ENCODE measurements around the gene GRB10.

GRB10 gene

GRCh38 chr7:50792342-50793119 lies 9.8 kb upstream of the GRB10 start:
- no peaks in the 10 kb centered on the region for H3K27me3 ChIP-seq (ENCODE audit: low read depth, low read length)
- H3K79me2 ChIP-seq (ENCODE audit: low read length) = no peaks in the 10 kb centered on the region
- TF ChIP-seq, protein P1, sequence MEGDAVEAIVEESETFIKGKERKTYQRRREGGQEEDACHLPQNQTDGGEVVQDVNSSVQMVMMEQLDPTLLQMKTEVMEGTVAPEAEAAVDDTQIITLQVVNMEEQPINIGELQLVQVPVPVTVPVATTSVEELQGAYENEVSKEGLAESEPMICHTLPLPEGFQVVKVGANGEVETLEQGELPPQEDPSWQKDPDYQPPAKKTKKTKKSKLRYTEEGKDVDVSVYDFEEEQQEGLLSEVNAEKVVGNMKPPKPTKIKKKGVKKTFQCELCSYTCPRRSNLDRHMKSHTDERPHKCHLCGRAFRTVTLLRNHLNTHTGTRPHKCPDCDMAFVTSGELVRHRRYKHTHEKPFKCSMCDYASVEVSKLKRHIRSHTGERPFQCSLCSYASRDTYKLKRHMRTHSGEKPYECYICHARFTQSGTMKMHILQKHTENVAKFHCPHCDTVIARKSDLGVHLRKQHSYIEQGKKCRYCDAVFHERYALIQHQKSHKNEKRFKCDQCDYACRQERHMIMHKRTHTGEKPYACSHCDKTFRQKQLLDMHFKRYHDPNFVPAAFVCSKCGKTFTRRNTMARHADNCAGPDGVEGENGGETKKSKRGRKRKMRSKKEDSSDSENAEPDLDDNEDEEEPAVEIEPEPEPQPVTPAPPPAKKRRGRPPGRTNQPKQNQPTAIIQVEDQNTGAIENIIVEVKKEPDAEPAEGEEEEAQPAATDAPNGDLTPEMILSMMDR (IDR thresholded peaks at IDR 0.05; ENCODE audit: low read depth, low read length) = no peak
- TF ChIP-seq EZH2phosphoT487 (IDR thresholded peaks at IDR 0.05; ENCODE audit: low read depth) = no peak
- no peak overlapping the region for H3K9ac ChIP-seq (ENCODE audit: low read length)
- no peaks in the 10 kb centered on the region for H3K9me3 ChIP-seq (ENCODE audit: insufficient read depth, low read length)
- no peak overlapping the region for H3K4me3 ChIP-seq (ENCODE audit: low read length)
- H3K27ac ChIP-seq (ENCODE audit: low read length) = no peak overlapping the region
- H4K20me1 ChIP-seq (ENCODE audit: insufficient read depth, low read length) = no peaks in the 10 kb centered on the region
- no peak overlapping the region for H3K4me2 ChIP-seq (ENCODE audit: low read length)
- H3K4me1 ChIP-seq (ENCODE audit: low read length) = no peaks in the 10 kb centered on the region
- no peak overlapping the region for H2AFZ ChIP-seq (ENCODE audit: low read depth, low read length)
- H3K36me3 ChIP-seq (replicated peaks; ENCODE audit: low read depth, low read length) = no peaks in the 10 kb centered on the region

- Histone ChIP-seq H3K4me2 (ENCODE audit: low read length) (no peak overlapping the region), H4K20me1 (ENCODE audit: insufficient read depth, low read length) (no peaks in the 10 kb centered on the region), H3K27ac (ENCODE audit: low read length) (no peak overlapping the region), H3K4me1 (ENCODE audit: low read length) (no peaks in the 10 kb centered on the region), H3K9ac (ENCODE audit: low read length) (no peak overlapping the region), H3K4me3 (ENCODE audit: low read length) (no peak overlapping the region), H3K9me3 (ENCODE audit: insufficient read depth, low read length) (no peaks in the 10 kb centered on the region), H3K36me3 (replicated peaks; ENCODE audit: low read depth, low read length) (no peaks in the 10 kb centered on the region), H3K79me2 (ENCODE audit: low read length) (no peaks in the 10 kb centered on the region), H3K27me3 (ENCODE audit: low read depth, low read length) (no peaks in the 10 kb centered on the region), H2AFZ (ENCODE audit: low read depth, low read length) (no peak overlapping the region)
- TF ChIP-seq EZH2phosphoT487 (IDR thresholded peaks at IDR 0.05; ENCODE audit: low read depth) = no peak
- TF ChIP-seq, protein P1 (IDR thresholded peaks at IDR 0.05; ENCODE audit: low read depth, low read length) = no peak
These were observed 9.2 kb upstream of the GRB10 start for GRCh38 chr7:50791938-50792341.

DNA sequence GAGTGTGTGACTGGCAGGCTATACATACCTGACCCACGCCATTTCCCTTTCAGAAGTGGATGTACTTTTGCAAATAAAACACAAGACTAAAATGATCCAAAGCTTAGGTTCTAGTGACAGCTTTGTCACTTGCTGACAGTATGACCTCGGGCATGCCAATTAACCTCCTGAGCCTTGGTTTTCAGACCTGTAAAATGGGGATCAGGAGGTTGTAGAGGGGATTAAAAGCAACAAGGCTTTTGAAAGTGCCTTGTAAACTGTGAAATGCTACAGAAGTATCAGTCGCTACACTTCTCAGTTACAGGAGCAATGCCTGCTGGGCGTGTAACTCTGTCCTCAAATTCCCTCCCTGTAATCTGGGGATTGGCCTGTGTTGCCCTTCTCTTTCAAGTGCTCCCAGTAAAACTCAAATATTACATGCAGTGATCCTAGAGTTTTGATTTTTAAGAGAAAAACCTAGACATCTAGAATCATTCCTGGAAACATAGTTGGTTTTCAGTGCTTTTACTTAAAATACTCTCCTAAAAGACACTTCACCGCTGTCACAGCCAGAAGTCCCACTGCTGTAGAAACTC lies 8.8 kb upstream of the GRB10 start:
- H3K4me3 ChIP-seq (ENCODE audit: low read length) = no peak overlapping the region
- no peak overlapping the region for H2AFZ ChIP-seq (ENCODE audit: low read depth, low read length)
- no peak overlapping the region for H3K27ac ChIP-seq (ENCODE audit: low read length)
- H3K4me2 ChIP-seq (ENCODE audit: low read length) = no peak overlapping the region
- H3K36me3 ChIP-seq (replicated peaks; ENCODE audit: low read depth, low read length) = no peaks in the 10 kb centered on the region
- H3K79me2 ChIP-seq (ENCODE audit: low read length) = no peaks in the 10 kb centered on the region
- no peaks in the 10 kb centered on the region for H3K27me3 ChIP-seq (ENCODE audit: low read depth, low read length)
- H4K20me1 ChIP-seq (ENCODE audit: insufficient read depth, low read length) = no peaks in the 10 kb centered on the region
- no peaks in the 10 kb centered on the region for H3K4me1 ChIP-seq (ENCODE audit: low read length)
- no peak overlapping the region for H3K9ac ChIP-seq (ENCODE audit: low read length)
- no peak for TF ChIP-seq EZH2phosphoT487 (IDR thresholded peaks at IDR 0.05; ENCODE audit: low read depth)
- TF ChIP-seq, protein P1 (IDR thresholded peaks at IDR 0.05; ENCODE audit: low read depth, low read length) = no peak
- no peaks in the 10 kb centered on the region for H3K9me3 ChIP-seq (ENCODE audit: insufficient read depth, low read length)

DNA sequence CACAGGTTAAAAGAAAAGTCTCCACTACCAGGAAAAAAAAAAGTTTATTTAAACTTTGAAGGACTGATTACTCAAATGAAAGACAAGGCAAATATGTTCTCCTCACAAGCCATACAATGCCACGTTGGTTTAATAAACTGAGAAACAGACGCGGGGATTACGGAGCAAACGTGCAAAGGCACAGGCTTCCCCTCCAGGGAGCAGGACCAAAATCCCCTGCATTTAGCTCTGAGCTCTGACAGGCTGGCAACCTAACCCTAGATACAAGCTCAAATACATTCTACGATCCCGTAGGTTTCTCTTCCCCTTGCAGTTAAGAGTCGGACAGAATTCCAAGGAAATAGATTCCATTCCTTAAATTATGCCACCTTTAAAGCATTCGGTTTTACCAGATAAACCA lies 7.7 kb upstream of the GRB10 start:
- no peak for TF ChIP-seq EZH2phosphoT487 (IDR thresholded peaks at IDR 0.05; ENCODE audit: low read depth)
- TF ChIP-seq, protein P1 (IDR thresholded peaks at IDR 0.05; ENCODE audit: low read depth, low read length) = no peak

More for the DNA sequence above, 7.7 kb upstream of the GRB10 start:
- H3K27me3 ChIP-seq (ENCODE audit: low read depth, low read length) = no peaks in the 10 kb centered on the region
- no peaks in the 10 kb centered on the region for H3K4me1 ChIP-seq (ENCODE audit: low read length)
- H3K27ac ChIP-seq (ENCODE audit: low read length) = no peak overlapping the region
- H3K4me2 ChIP-seq (ENCODE audit: low read length) = no peak overlapping the region
- H3K9me3 ChIP-seq (ENCODE audit: insufficient read depth, low read length) = no peaks in the 10 kb centered on the region
- no peak overlapping the region for H2AFZ ChIP-seq (ENCODE audit: low read depth, low read length)
- no peaks in the 10 kb centered on the region for H3K36me3 ChIP-seq (replicated peaks; ENCODE audit: low read depth, low read length)
- no peak overlapping the region for H3K4me3 ChIP-seq (ENCODE audit: low read length)
- no peak overlapping the region for H3K9ac ChIP-seq (ENCODE audit: low read length)
- no peaks in the 10 kb centered on the region for H3K79me2 ChIP-seq (ENCODE audit: low read length)
- no peaks in the 10 kb centered on the region for H4K20me1 ChIP-seq (ENCODE audit: insufficient read depth, low read length)
